ENCODE measurements around the gene SYCN.
"Not testable (repeated sequence)": the region's sequence is repeated elsewhere in the genome, so short reads cannot be mapped to it uniquely, and the experiment has no call there.

The SYCN gene

GRCh38 chr19:39224910-39225309 is 20.8 kb upstream of the SYCN start:
- no peak for DNase-seq (ENCODE audit: low read depth)

GRCh38 chr19:39223703-39224279 is 19.7 kb upstream of the SYCN start:
- no peak for DNase-seq (ENCODE audit: low read depth)

- not testable (repeated sequence) for DNase-seq (ENCODE audit: low read depth)
Measured at GRCh38 chr19:39219108-39219507, 15.0 kb upstream of the SYCN start.

- no peak for DNase-seq (ENCODE audit: low read depth)
Measured at GRCh38 chr19:39218230-39219007, 14.4 kb upstream of the SYCN start.

- no peak for DNase-seq (ENCODE audit: low read depth)
Measured at GRCh38 chr19:39217094-39217493, 13.0 kb upstream of the SYCN start.

GRCh38 chr19:39215323-39215722 is 11.3 kb upstream of the SYCN start:
- not testable (repeated sequence) for DNase-seq (ENCODE audit: low read depth)

GRCh38 chr19:39212375-39212742 is 8.3 kb upstream of the SYCN start:
- peak; percentile 10 for DNase-seq (ENCODE audit: low read depth)

- no peak for DNase-seq (ENCODE audit: low read depth)
Measured at GRCh38 chr19:39211731-39212374, 7.8 kb upstream of the SYCN start.

GRCh38 chr19:39209196-39209595 is 5.1 kb upstream of the SYCN start:
- no peak for DNase-seq (ENCODE audit: low read depth)

GRCh38 chr19:39208175-39208795 is 4.2 kb upstream of the SYCN start:
- no peak for DNase-seq (ENCODE audit: low read depth)

- no peak for DNase-seq (ENCODE audit: low read depth)
Measured at GRCh38 chr19:39207293-39207836, 3.3 kb upstream of the SYCN start.

- DNase-seq (ENCODE audit: low read depth): no peak
Measured at GRCh38 chr19:39206122-39206521, 2.1 kb upstream of the SYCN start.

GRCh38 chr19:39205449-39205764 is 1.3 kb upstream of the SYCN start:
- no peak for DNase-seq (ENCODE audit: low read depth)

GRCh38 chr19:39202998-39203355 is 1.1 kb downstream of the SYCN start:
- DNase-seq (ENCODE audit: low read depth): no peak

- no peak for DNase-seq (ENCODE audit: low read depth)
Measured at GRCh38 chr19:39200803-39201115, 3.3 kb downstream of the SYCN start.

GRCh38 chr19:39200066-39200802 is 3.8 kb downstream of the SYCN start:
- DNase-seq (ENCODE audit: low read depth): no peak

GRCh38 chr19:39199025-39199424 is 5.0 kb downstream of the SYCN start:
- DNase-seq (ENCODE audit: low read depth): no peak

- no peak for DNase-seq (ENCODE audit: low read depth)
Measured at GRCh38 chr19:39197808-39198207, 6.3 kb downstream of the SYCN start.

GRCh38 chr19:39196860-39197562 is 7.1 kb downstream of the SYCN start, which contains the start of gene NCCRP1:
NCCRP1 (plus strand) TSS chr19:39196964; CDS start chr19:39196983, 19 bp downstream.
- DNase-seq (ENCODE audit: low read depth): no peak

- no peak for DNase-seq (ENCODE audit: low read depth)
Measured at GRCh38 chr19:39196320-39196719, 7.7 kb downstream of the SYCN start.

- no peak for DNase-seq (ENCODE audit: low read depth)
Measured at GRCh38 chr19:39195755-39196154, 8.3 kb downstream of the SYCN start.

All from stimulated activated CD8-positive, alpha-beta memory T cell treated with anti-CD3 and anti-CD28 coated beads, Interleukin-15, amount 100 ng/mL, for 24 hours (primary cell).